OCI-M1 (cell line): ENCODE data around the gene FUCA2.
"Not testable (repeated sequence)": the region's sequence is repeated elsewhere in the genome, so short reads cannot be mapped to it uniquely, and the experiment has no call there.

ENCODE experiments used
- DNase-seq: peaks from one replicate; lab custom pipeline; 2025; lab: John Stamatoyannopoulos, UW

FUCA2 gene

GRCh38 chr6:143536461-143536865, 24.9 kb upstream of the FUCA2 start:
- DNase-seq = peak; percentile 64

- DNase-seq = no peak
Observed at GRCh38 chr6:143535189-143535614, 23.7 kb upstream of the FUCA2 start.

- no peak for DNase-seq
Observed at GRCh38 chr6:143531720-143532499, 20.4 kb upstream of the FUCA2 start.

GRCh38 chr6:143529095-143529494, 17.6 kb upstream of the FUCA2 start:
- peak; percentile 58 for DNase-seq

GRCh38 chr6:143528164-143528811, 16.8 kb upstream of the FUCA2 start:
- peak; percentile 75 for DNase-seq

GRCh38 chr6:143527677-143528076, 16.2 kb upstream of the FUCA2 start:
- DNase-seq = no peak

- DNase-seq = peak; percentile 51
Observed at GRCh38 chr6:143525356-143525755, 13.8 kb upstream of the FUCA2 start.

- DNase-seq = no peak
Observed at GRCh38 chr6:143522039-143522600, 10.6 kb upstream of the FUCA2 start.

- DNase-seq = no peak
Observed at GRCh38 chr6:143517447-143517773, 5.9 kb upstream of the FUCA2 start.

- DNase-seq = peak; percentile 61
Observed at GRCh38 chr6:143516690-143517446, 5.3 kb upstream of the FUCA2 start.

- DNase-seq = no peak
Observed at GRCh38 chr6:143515766-143516355, 4.3 kb upstream of the FUCA2 start.

- DNase-seq = no peak
Observed at GRCh38 chr6:143515061-143515760, 3.7 kb upstream of the FUCA2 start.

GRCh38 chr6:143513410-143513809, 1.9 kb upstream of the FUCA2 start:
- DNase-seq = peak; percentile 74

- not testable (repeated sequence) for DNase-seq
Observed at GRCh38 chr6:143510326-143510725, 1.2 kb downstream of the FUCA2 start.

GRCh38 chr6:143507358-143508145, 4.0 kb downstream of the FUCA2 start:
- DNase-seq = no peak

- no peak for DNase-seq
Observed at GRCh38 chr6:143506620-143507019, 4.9 kb downstream of the FUCA2 start.

- no peak for DNase-seq
Observed at GRCh38 chr6:143506199-143506598, 5.3 kb downstream of the FUCA2 start.

- DNase-seq = no peak
Observed at GRCh38 chr6:143505537-143505936, 6.0 kb downstream of the FUCA2 start.

GRCh38 chr6:143505111-143505510, 6.4 kb downstream of the FUCA2 start:
- no peak for DNase-seq

- DNase-seq = no peak
Observed at GRCh38 chr6:143504369-143504768, 7.2 kb downstream of the FUCA2 start.

GRCh38 chr6:143501851-143502250, 9.7 kb downstream of the FUCA2 start:
- no peak for DNase-seq
